IPS DF 6.9 (cell line): ENCODE results near the gene FBLIM1.

ENCODE experiments used
- DNase-seq: peaks from one replicate; pipeline ENCODE4 v3.0.0-alpha.2; 2013; ENCODE audit warnings: low read depth, low spot score
- H3K27ac ChIP-seq: one replicate; pipeline ENCODE4 v1.5.1; 2013; ENCODE audit warnings: low read length, control low read depth
- H3K27me3 ChIP-seq: 2 replicates; pipeline ENCODE4 v1.6.1; 2013; ENCODE audit warnings: mild to moderate bottlenecking, low read length; ENCODE audit not compliant: control insufficient read depth, insufficient read depth
- H3K36me3 ChIP-seq: 2 replicates; pipeline ENCODE4 v1.6.1; 2013; ENCODE audit warnings: low read length; ENCODE audit not compliant: control insufficient read depth, insufficient read depth
- H3K4me1 ChIP-seq: 2 replicates; pipeline ENCODE4 v1.6.1; 2013; ENCODE audit warnings: low read length; ENCODE audit not compliant: control insufficient read depth, insufficient read depth
- H3K4me3 ChIP-seq: 2 replicates; pipeline ENCODE4 v1.5.1; 2013; ENCODE audit warnings: mild to moderate bottlenecking, low read length
- H3K9me3 ChIP-seq: 2 replicates; pipeline ENCODE4 v1.6.1; 2013; ENCODE audit warnings: low read length, inconsistent platforms; ENCODE audit not compliant: control insufficient read depth, insufficient read depth
- WGBS: extraction: QIAGEN DNeasy Blood & Tissue Kit; methylation state at CpG from one replicate; pipeline ENCODE4 v1.1.7; 2013; ENCODE audit warnings: mixed read lengths, missing lambda C conversion rate; ENCODE audit not compliant: insufficient read length, insufficient coverage; 5-methylcytosine and 5-hydroxymethylcytosine counted together

Gene FBLIM1

DNA sequence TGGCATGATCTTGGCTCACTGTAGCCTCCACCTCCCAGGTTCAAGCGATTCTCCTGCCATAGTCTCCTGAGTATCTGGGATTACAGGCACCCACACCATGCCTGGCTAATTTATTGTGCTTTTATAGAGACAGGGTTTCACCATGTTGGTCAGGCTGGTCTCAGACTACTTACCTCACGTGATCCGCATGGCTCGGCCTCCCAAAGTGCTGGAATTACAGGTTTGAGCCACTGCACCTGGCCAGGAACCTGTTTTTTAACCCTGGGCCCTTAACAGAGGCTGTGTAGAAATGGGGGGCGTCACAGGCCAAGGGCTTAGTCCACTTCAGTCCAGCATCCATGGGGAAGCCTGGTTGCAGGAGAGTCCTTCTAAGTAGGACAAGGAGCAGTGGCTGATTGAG is 9.3 kb downstream of the FBLIM1 start:
- no peaks in the 10 kb centered on the region for H3K4me1 ChIP-seq
- H3K27me3 ChIP-seq = no peaks in the 10 kb centered on the region
- no peak overlapping the region for H3K4me3 ChIP-seq
- DNase-seq = no peak
- H3K27ac ChIP-seq = no peak overlapping the region
- no CpG with 5 or more reads among the region's 5 CpGs for WGBS
- H3K9me3 ChIP-seq = no peaks in the 10 kb centered on the region
- peaks cover 56% of the 10 kb centered on the region for H3K36me3 ChIP-seq

DNA sequence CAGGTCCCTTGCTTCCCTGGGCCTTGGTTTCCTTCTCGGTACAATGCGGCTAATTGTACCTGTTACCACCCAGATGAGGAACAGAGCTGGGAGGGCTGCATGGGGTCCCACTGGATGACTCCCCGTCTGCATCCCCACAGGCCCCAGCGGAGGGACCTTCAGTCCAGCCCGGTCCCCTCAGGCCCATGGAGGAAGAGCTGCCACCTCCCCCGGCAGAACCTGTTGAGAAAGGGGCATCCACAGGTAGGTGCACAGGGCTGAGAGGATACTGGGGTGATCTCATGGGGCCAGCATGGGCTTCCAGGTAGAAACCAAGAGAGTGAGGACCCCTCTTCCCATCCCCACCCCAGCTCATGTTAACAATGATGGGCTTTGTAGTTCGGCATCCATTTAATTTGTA is 9.8 kb downstream of the FBLIM1 start:
- no peak overlapping the region for H3K27ac ChIP-seq
- no peak overlapping the region for H3K4me3 ChIP-seq
- peaks cover 56% of the 10 kb centered on the region for H3K36me3 ChIP-seq
- no peak for DNase-seq
- no peaks in the 10 kb centered on the region for H3K27me3 ChIP-seq
- H3K4me1 ChIP-seq = no peaks in the 10 kb centered on the region
- H3K9me3 ChIP-seq = no peaks in the 10 kb centered on the region
- no CpG with 5 or more reads among the region's 7 CpGs for WGBS

DNA sequence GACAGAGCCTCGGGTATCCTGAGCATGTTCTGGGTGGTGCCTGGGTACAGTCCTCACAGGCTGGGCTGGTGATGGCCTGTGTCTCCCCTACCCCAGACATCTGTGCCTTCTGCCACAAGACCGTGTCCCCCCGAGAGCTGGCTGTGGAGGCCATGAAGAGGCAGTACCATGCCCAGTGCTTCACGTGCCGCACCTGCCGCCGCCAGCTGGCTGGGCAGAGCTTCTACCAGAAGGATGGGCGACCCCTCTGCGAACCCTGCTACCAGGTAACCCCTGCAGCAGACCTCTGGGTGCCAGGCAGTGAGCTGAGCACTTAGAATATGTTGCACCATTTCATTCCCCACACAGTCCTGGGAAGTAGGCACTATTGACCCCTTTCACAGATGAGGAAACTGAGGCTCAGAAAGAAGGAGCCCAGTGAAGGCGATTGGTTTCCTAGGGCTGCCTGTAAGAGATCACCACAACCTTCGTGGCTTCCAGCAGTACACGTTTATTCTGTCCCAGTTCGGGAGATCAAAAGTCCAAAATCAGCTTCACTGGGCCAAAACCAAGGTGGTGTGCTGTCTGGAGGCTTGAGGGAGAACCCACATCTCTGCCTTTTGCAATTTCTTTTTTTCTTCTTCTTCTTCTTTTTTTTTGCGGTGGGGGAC is 11.8 kb downstream of the FBLIM1 start:
- no peak for DNase-seq
- Histone ChIP-seq H3K4me1 (no peaks in the 10 kb centered on the region), H3K27me3 (no peaks in the 10 kb centered on the region), H3K4me3 (no peak overlapping the region), H3K27ac (no peak overlapping the region), H3K36me3 (peaks cover 50% of the 10 kb centered on the region), H3K9me3 (no peaks in the 10 kb centered on the region)
- WGBS = no CpG with 5 or more reads among the region's 14 CpGs

DNA sequence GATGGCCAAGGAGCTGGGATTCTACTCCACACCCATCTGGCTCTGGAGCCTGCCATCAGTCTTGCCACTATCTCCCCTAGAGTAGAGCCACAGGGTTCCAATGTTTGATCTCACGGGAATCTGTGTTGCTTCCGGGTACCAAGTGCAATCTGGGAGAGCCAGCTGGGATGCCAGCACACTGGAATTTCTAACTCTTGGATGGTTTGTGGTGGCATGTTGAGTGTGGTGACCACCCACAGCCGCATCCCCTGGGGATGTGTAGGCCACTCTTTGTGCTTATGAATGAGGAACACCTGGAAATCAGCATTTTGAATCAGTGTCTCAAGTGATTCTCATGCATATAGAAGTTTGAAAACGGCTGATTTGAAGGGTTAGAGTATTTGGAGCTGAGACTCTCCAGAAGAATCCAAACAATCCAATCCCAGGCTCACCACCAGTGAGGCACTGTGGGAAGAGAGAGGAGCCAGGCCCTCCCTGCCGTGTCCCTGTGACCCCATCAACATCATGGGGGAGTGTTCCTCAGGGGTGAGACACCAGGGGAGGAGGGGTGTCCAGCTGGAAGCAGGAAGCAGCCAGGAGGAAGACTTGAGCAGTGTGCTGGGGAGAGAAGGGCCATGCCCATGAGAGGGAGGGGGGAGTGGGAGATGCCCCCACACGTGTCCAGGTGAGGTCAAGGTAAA is 13.4 kb downstream of the FBLIM1 start:
- Histone ChIP-seq H3K27me3 (no peaks in the 10 kb centered on the region), H3K27ac (no peak overlapping the region), H3K36me3 (peaks cover 52% of the 10 kb centered on the region), H3K4me1 (no peaks in the 10 kb centered on the region), H3K9me3 (no peaks in the 10 kb centered on the region), H3K4me3 (no peak overlapping the region)
- DNase-seq = no peak
- WGBS = no CpG with 5 or more reads among the region's 6 CpGs

DNA sequence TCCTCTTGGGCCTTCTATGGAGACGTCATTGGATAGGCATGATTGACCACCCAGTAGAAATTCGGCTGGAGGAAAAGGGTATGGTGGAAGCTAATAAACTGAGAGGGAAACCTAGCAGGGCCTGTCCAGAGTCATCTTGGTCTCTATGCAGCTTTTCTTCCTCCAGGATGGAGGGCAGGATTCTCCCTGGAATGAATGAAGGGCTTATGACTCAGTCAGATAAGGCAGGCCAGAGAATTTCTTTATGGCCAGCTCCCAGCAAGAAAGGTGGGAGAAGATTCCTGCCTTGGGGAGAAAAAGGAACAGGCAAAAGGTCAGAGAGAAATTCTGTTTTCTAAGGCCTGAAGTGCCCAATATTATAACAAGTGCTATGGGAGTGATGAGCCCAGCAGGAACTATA is 17.1 kb downstream of the FBLIM1 start:
- no CpG with 5 or more reads among the region's 2 CpGs for WGBS
- Histone ChIP-seq H3K27ac (no peak overlapping the region), H3K4me1 (no peaks in the 10 kb centered on the region), H3K9me3 (no peaks in the 10 kb centered on the region), H3K4me3 (no peak overlapping the region), H3K36me3 (peaks cover 40% of the 10 kb centered on the region), H3K27me3 (no peaks in the 10 kb centered on the region)
- no peak for DNase-seq

DNA sequence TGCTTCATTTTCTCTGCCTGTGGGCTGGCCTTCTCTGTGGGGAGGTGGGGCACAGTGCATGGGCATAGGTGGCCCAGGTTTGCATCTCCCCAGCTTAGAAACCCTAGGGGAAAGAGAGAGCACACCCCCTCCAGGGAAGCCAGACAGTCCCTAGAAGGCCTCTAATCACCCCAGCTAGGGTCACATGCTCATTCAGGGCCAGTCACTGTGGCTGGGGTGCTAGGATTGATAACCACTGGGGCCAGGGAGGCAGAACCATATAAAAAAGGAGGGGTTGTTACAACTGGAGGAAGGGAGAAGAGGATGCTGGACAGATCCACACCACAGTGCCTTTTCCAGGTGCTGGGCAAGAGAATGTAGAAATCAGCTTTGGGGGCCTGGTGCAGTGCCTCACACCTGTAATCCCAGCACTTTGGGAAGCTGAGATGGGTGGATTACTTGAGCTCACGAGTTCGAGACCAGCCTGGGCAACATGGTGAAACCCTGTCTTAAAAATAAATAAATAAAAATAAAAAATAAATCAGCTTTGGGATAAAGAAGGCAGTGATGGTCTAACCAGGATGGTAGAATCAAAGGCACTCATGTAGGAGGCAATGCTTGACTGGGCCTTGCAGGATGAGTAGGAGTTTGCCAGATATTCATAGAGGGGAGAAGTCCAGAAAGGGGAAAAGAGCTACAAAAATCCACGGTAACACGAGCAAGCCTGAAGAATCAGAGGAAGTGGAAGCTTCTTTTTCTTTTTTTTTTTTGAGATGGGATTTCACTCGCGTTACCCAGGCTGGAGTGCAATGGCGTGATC is 19.5 kb downstream of the FBLIM1 start:
- no peak for DNase-seq
- H3K9me3 ChIP-seq = no peaks in the 10 kb centered on the region
- no peaks in the 10 kb centered on the region for H3K27me3 ChIP-seq
- no peak overlapping the region for H3K27ac ChIP-seq
- no CpG with 5 or more reads among the region's 7 CpGs for whole genome bisulfite sequencing
- H3K4me1 ChIP-seq = no peaks in the 10 kb centered on the region
- H3K36me3 ChIP-seq = peaks cover 36% of the 10 kb centered on the region
- H3K4me3 ChIP-seq = no peak overlapping the region

DNA sequence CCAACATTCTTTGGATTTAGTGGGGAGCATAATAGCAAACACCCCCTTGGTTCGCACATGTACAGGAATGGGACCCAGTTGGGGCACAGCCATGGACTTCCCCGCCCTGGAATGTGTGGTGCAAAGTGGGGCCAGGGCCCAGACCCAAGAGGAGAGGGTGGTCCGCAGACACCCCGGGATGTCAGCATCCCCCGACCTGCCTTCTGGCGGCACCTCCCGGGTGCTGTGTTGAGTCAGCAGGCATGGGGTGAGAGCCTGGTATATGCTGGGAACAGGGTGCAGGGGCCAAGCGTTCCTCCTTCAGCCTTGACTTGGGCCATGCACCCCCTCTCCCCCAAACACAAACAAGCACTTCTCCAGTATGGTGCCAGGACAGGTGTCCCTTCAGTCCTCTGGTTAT is 27.1 kb downstream of the FBLIM1 start:
- no peaks in the 10 kb centered on the region for H3K27me3 ChIP-seq
- H3K4me3 ChIP-seq = no peak overlapping the region
- whole genome bisulfite sequencing = no CpG with 5 or more reads among the region's 8 CpGs
- no peaks in the 10 kb centered on the region for H3K9me3 ChIP-seq
- H3K4me1 ChIP-seq = peaks cover 2% of the 10 kb centered on the region; the same call in 1 of the 2 replicates
- peaks cover 16% of the 10 kb centered on the region for H3K36me3 ChIP-seq
- H3K27ac ChIP-seq = no peak overlapping the region
- DNase-seq = no peak

DNA sequence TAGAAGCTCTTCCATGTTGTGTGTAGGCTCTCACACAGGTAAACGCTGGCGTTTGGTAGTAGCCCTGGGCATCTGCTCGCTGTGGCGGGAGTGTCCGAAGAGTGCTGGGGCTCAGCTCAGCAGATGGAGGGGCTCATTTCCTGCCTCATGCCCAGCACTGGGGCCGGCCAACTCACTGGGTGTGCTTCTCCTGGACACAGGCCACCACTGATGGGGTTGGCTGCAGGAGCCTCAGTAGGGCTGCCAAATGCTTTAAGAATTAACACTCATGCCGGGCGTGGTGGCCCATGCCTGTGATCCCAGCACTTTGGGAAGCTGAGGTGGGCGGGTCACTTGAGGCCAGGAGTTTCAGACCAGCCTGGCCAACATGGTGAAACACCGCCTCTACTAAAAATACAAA is 28.0 kb downstream of the FBLIM1 start:
- H3K4me3 ChIP-seq = no peak overlapping the region
- H3K9me3 ChIP-seq = no peaks in the 10 kb centered on the region
- no peak for DNase-seq
- H3K27ac ChIP-seq = no peak overlapping the region
- H3K36me3 ChIP-seq = peaks cover 12% of the 10 kb centered on the region
- H3K27me3 ChIP-seq = no peaks in the 10 kb centered on the region
- WGBS = no CpG with 5 or more reads among the region's 10 CpGs
- H3K4me1 ChIP-seq = peaks cover 2% of the 10 kb centered on the region; the same call in 1 of the 2 replicates

DNA sequence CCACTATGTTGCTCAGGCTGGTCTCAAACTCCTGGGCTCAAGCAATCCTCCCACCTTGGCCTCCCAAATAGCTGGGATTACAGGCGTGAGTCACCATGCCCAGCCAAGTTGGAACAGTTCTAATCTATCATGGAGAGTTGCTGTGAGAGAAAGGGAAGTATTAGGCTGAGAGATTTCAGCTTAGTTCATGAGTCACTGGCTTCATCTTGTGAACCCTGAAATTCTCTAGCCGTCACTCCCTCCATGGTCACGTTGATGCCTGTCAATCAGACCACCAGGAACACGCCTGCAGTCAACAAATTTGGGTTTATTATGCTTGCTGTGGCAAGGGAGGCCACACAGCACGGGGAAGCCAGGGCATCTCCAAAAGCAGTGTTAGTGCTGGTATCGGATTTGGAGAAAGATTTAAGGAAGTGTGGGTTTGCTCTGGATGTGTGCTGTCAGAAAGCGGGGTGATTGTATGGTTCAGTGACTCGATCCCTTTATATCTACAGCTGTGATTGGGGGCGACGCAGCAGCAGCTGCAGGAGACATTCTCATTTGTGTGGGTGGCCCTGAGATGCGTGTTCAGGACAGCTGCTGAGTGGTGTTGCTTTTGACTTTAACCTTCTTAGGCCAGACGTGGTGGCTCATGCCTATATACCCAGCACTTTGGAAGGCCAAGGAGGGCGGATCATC is 30.2 kb downstream of the FBLIM1 start:
- WGBS = 100% methylated on average over 1 of the region's 13 CpGs
- H3K27ac ChIP-seq = no peak overlapping the region

DNA sequence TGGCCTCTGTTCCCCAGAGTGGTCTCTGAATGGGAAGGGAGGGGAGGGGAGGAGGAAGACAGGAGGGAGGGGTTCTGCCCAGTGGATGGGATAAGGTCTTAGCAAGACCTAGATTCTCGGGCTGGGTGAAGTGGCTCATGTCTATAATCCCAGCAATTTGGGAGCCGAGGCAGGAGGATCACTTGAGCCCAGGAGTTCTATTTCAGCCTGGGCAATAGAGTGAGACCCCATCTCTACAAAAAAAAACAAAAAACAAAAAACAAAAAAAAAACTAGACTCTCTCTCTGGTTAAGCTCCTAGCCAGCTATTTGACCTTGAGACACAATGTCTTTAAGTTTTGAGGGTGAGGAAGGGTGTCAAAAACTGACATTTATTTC is 37.5 kb downstream of the FBLIM1 start:
- no peak overlapping the region for H3K27ac ChIP-seq
- no peaks in the 10 kb centered on the region for H3K36me3 ChIP-seq
- H3K4me1 ChIP-seq = peaks cover 9% of the 10 kb centered on the region
- DNase-seq = no peak
- WGBS = no CpG with 5 or more reads among the region's 2 CpGs
- H3K9me3 ChIP-seq = no peaks in the 10 kb centered on the region; the same call in 1 of the 2 replicates
- no peaks in the 10 kb centered on the region for H3K27me3 ChIP-seq
- H3K4me3 ChIP-seq = no peak overlapping the region

More for the DNA sequence above, 30.2 kb downstream of the FBLIM1 start:
- Histone ChIP-seq H3K9me3 (no peaks in the 10 kb centered on the region), H3K36me3 (peaks cover 5% of the 10 kb centered on the region), H3K4me3 (no peak overlapping the region), H3K27me3 (no peaks in the 10 kb centered on the region), H3K4me1 (peaks cover 2% of the 10 kb centered on the region; the same call in 1 of the 2 replicates)
- no peak for DNase-seq
